ENCODE data around the gene EPHA6.
"Not testable (repeated sequence)": the region's sequence is repeated elsewhere in the genome, so short reads cannot be mapped to it uniquely, and the experiment has no call there.

Gene EPHA6

GRCh38 chr3:97010881-97011657 is 196.7 kb downstream of the EPHA6 start:
- H3K4me1 Mint-ChIP-seq: no peaks in the 10 kb centered on the region
- H3K27me3 Mint-ChIP-seq (ENCODE audit: low read depth): no peaks in the 10 kb centered on the region
- H3K36me3 Mint-ChIP-seq (ENCODE audit: low read depth): no peaks in the 10 kb centered on the region
- no peak overlapping the region for H3K4me3 Mint-ChIP-seq
- peak overlapping the region in 1 of 3 experiments; percentile 33 for H3K27ac Mint-ChIP-seq
- peaks cover 17% of the 10 kb centered on the region for H3K9me3 Mint-ChIP-seq
- TF ChIP-seq CTCF (IDR thresholded peaks at IDR 0.05; ENCODE audit: unreplicated experiment in 3 of 3): no peak

- Mint-ChIP-seq H3K27me3 (ENCODE audit: low read depth) (no peaks in the 10 kb centered on the region), H3K4me1 (no peaks in the 10 kb centered on the region), H3K27ac (no peak overlapping the region), H3K36me3 (ENCODE audit: low read depth) (no peaks in the 10 kb centered on the region), H3K9me3 (peaks cover 2% of the 10 kb centered on the region), H3K4me3 (no peak overlapping the region)
- no peak for TF ChIP-seq CTCF (IDR thresholded peaks at IDR 0.05; ENCODE audit: unreplicated experiment in 3 of 3)
Observed at GRCh38 chr3:97021778-97022177, 207.4 kb downstream of the EPHA6 start.

GRCh38 chr3:97025612-97026011 is 211.2 kb downstream of the EPHA6 start:
- not testable (repeated sequence) for H3K27ac Mint-ChIP-seq; H3K9me3 Mint-ChIP-seq; H3K27me3 Mint-ChIP-seq (ENCODE audit: low read depth); H3K4me1 Mint-ChIP-seq; H3K36me3 Mint-ChIP-seq (ENCODE audit: low read depth); H3K4me3 Mint-ChIP-seq

GRCh38 chr3:97029972-97030371 is 215.6 kb downstream of the EPHA6 start:
- H3K9me3 Mint-ChIP-seq: peaks cover 2% of the 10 kb centered on the region
- no peak overlapping the region for H3K27ac Mint-ChIP-seq

GRCh38 chr3:97037294-97037943 is 223.0 kb downstream of the EPHA6 start:
- H3K27me3 Mint-ChIP-seq (ENCODE audit: low read depth): no peaks in the 10 kb centered on the region
- H3K9me3 Mint-ChIP-seq: no peaks in the 10 kb centered on the region
- H3K36me3 Mint-ChIP-seq (ENCODE audit: low read depth): no peaks in the 10 kb centered on the region
- no peaks in the 10 kb centered on the region for H3K4me1 Mint-ChIP-seq
- H3K4me3 Mint-ChIP-seq: no peak overlapping the region
- H3K27ac Mint-ChIP-seq: no peak overlapping the region
- no peak for TF ChIP-seq CTCF (IDR thresholded peaks at IDR 0.05; ENCODE audit: unreplicated experiment in 3 of 3)

More at GRCh38 chr3:97029972-97030371, 215.6 kb downstream of the EPHA6 start:
- Mint-ChIP-seq H3K27me3 (ENCODE audit: low read depth) (no peaks in the 10 kb centered on the region), H3K4me3 (no peak overlapping the region), H3K36me3 (ENCODE audit: low read depth) (no peaks in the 10 kb centered on the region), H3K4me1 (no peaks in the 10 kb centered on the region)
- no peak for TF ChIP-seq CTCF (IDR thresholded peaks at IDR 0.05; ENCODE audit: unreplicated experiment in 3 of 3)

GRCh38 chr3:97043411-97043810 is 229.0 kb downstream of the EPHA6 start:
- H3K27me3 Mint-ChIP-seq (ENCODE audit: low read depth): no peaks in the 10 kb centered on the region
- H3K36me3 Mint-ChIP-seq (ENCODE audit: low read depth): no peaks in the 10 kb centered on the region
- TF ChIP-seq CTCF (IDR thresholded peaks at IDR 0.05; ENCODE audit: unreplicated experiment in 3 of 3): no peak
- H3K4me3 Mint-ChIP-seq: no peak overlapping the region
- no peak overlapping the region for H3K27ac Mint-ChIP-seq
- H3K9me3 Mint-ChIP-seq: no peaks in the 10 kb centered on the region
- no peaks in the 10 kb centered on the region for H3K4me1 Mint-ChIP-seq
